Activated CD4-positive, alpha-beta T cell treated with anti-CD3 and anti-CD28 coated beads, Interleukin-2, amount 50 U/mL, for 48 hours (primary cell): ENCODE results near the gene EIPR1.
"Not testable (repeated sequence)": the region's sequence is repeated elsewhere in the genome, so short reads cannot be mapped to it uniquely, and the experiment has no call there.

ENCODE experiments used
- DNase-seq, 2 experiments: peaks; one replicate each; pipeline ENCODE4 v3.0.0-alpha.2; 2020

Gene EIPR1

DNA sequence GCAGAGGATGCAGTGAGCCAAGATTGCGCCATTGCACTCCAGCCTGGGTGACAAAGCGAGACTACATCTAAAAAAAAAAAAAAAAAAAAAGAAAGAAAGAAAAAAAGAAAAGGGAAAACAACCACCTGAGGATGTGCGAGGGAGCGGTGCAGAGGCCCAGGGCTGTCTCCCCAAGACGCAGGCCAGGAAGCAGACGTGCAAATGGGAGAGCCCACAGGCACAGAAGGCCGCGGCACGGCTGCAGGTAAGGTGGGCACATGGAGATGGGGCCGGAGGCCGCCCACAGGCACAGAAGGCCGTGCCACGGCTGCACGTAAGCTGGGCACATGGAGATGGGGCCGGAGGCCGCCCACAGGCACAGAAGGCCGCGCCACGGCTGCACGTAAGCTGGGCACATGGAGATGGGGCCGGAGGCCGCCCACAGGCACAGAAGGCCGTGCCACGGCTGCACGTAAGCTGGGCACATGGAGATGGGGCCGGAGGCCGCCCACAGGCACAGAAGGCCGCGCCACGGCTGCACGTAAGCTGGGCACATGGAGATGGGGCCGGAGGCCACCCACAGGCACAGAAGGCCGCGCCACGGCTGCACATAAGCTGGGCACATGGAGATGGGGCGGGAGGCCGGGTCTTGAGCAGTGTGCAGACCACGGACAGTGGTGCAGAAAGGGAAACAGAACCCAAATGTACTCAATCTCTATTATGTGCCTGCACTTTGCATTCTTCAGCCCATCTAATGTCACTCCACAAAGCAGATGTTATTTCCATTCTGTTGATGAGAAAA is 93.6 kb downstream of the EIPR1 start:
- not testable (repeated sequence) for DNase-seq

DNA sequence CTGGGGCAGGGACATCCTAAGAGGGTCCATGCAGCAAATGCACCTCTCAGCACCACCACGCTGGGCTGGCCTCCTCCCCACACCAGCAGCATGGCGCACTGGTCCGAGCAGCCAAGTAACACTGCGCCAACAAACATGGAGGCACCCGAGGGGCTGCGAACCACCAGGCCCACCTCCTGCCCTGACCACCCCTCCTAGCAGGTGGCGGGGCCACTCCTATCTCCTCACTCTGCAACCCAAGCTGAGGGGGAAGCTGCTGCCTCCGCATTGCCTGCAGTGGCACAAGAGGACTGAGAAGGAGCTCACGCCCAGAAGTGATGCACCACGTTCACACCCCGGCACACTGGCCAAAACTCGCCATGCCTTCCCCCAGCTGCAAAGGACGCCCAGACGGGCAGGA is 94.4 kb downstream of the EIPR1 start:
- no peak for DNase-seq

GRCh38 chr2:3282056-3282998 is 95.3 kb downstream of the EIPR1 start:
- no peak for DNase-seq

- no peak for DNase-seq
Observed at GRCh38 chr2:3280683-3281520, 96.7 kb downstream of the EIPR1 start.

DNA sequence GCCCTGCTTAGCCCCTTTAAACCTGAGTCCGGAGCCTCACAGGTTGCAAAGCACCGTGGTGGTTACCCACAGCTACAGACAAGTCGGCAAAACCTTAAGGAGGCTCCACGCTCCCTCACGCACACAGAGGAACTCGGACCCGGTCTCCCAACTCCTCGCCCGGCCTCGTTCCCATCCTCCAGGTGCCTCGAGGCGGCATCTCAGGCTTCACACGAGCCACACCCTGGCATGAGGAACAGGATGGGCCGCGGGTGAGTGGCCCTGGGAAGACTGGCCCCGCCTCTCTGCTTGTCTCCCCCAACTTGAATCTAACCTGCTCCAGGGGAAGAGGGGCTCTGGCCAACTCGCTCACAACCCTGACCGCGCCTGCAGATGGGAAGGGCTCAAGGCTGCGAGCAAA is 97.4 kb downstream of the EIPR1 start:
- no peak for DNase-seq

DNA sequence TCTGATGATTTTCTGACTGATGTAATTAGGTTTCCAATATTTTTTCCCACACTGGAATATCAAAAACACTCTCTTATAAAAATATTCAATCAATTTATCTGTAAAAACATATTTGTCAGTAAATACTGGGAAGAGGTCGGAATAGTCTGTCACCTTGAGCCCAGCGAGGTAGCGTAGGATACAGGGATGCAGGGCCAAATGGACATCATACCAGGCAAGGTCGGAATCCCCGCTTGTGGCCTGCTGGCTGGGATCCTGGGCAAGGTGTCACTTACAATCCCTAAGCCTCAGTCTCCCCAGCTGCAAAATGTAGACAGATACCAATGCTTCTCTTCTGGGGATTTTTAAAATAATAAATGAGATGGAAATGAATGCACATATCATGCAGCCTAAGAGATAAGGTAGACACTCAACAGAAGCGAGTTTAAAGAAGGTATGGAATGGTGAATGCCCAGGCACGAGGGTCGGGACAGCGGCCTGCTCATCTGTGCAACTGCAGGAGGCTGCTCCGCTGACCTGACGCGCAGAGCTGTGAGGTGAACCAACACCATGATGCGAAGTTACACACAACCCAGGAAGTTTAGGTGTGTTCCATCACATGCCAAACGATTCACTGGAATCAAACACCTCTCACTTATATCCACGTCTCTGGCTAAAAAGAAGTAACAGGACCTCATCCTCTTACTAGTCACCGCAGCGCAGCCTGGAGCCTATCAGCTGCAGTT is 98.2 kb downstream of the EIPR1 start:
- DNase-seq: no peak

GRCh38 chr2:3278521-3279218 is 98.9 kb downstream of the EIPR1 start:
- DNase-seq: no peak

GRCh38 chr2:3277748-3278520 is 99.7 kb downstream of the EIPR1 start:
- DNase-seq: no peak

DNA sequence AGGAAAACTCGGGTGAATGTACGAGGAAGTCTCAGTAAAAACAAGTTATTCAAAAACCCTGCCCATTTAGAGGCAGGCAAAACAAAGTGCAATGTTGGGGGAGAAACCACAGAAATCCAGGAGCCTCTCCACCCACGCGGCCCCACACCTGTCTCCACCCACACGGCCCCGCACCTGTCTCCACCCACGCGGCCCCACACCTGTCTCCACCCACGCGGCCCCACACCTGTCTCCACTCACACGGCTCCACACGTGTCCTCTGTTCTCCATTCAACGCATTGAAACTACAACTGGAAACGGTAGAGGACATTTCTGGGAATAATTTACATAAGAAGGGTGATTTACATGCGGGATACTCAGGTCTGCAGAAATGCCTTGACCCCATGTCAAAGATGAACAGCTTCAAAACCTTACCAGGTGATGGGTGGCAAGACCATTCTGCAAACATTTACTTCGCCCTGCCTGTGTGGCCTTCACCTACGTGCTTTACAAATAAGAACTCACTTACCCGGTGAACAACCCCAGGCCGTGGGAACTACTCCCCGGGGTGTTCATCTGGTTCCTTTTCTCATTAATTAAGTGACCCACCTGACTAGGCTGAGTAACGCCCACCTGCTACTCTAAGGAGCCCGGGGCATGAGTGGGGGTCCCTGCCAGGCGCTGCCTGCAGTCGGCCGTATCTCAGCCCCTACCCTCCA is 100.4 kb downstream of the EIPR1 start:
- no peak for DNase-seq

DNA sequence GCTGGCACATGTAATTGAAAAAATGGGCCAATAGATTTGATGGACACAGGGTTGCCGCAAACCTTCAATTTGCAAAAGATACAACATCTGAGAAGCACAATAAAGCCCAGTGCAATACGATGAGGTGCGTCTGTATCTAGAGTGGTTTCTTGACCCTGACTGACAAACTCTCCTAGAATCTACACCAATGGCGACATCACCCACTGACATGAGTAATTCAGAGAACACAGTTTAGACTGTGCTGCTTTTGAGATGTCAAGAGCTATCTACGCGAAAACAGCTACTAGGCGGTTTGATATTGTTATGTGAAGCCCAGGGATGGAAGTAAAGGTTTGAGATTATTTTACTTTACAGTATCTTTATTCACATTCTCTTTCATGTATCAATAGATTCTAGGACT is 104.9 kb downstream of the EIPR1 start:
- no peak for DNase-seq

GRCh38 chr2:3270095-3270478 is 107.5 kb downstream of the EIPR1 start:
- no peak for DNase-seq

- DNase-seq: no peak
Observed at GRCh38 chr2:3269425-3270094, 108.1 kb downstream of the EIPR1 start.

- DNase-seq: no peak
Observed at GRCh38 chr2:3268705-3269029, 109.0 kb downstream of the EIPR1 start.

DNA sequence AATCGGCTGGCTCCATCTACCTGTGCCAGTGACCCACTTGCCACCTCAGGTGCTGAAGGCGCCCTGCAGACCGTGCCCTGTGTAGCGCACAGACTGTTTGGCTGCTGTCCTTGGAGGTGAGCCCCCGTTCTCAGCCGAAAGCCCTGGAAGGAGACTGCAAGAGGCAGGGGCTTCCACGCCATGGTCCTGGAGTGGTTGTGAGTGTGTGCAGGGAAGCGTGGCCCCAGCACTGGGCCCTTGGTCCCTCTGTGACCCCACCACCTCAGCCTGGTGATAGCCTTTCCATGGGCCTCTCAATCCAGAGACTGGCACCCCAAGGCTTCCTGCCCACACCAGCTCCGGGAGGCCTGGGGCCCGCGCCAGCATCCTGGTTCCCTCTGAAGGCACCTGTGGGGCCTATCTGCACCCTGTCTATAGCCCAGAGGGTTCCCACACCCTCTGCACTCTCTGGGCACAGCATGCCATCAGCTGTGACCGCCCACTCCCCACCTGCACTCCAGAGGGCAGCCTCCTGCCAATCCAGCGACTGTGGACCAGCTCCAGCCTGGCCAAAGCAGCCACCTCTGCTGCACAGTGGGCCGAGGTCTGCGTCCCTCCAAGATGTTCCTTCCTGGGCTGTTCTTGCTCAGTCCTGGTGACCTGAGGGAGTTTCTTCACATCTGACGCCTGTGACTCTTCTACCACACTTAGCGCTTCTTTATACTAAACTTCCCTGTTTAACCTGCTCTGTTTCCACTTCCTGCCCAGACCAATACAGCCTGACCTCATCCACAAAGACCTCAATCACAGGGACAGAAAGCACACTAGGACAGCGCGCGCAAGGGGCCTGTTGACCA is 109.5 kb downstream of the EIPR1 start:
- no peak for DNase-seq

DNA sequence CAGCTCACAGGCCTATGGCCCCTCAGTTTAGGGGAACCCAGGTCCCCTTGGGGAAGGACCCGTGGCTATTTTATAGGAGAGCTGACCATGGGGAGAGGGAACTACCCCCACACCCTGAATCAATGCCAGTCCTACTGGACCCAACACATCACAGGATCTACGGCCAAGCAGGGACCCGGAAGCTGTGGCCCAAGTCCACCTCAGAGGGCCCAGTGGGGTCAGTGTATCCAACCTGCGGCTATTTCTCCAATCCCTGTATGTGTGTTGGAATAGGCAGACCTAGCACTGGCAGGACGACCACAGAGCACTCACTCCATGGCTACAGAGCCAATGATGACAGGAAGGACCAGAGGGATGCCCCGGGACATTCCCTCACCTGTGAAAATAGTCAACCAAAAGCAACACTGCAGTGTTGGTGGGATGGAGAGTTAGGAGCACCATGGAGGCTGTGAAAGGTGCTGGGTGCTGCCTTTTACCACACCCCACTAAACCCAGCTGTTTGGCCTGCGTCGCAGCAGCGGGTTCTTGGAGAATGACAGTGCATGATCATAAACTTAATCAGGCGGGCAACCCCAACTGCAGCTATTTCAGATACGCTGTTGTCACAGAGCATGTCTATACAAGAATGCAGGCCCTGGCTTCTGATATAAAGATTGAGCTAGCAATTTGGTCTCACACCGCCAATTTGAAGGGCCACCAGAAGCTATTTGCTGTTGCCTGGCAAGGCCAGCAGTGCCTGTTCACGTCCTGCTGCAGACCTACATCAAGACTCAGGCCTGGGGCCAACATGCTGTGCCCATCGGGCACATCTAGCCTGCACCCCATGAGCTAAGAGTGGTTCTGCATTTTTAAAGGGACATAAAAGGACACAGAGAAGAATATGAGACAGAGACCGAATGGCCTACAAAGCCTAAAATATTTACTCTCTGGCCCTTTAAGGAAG is 110.4 kb downstream of the EIPR1 start:
- DNase-seq: no peak

DNA sequence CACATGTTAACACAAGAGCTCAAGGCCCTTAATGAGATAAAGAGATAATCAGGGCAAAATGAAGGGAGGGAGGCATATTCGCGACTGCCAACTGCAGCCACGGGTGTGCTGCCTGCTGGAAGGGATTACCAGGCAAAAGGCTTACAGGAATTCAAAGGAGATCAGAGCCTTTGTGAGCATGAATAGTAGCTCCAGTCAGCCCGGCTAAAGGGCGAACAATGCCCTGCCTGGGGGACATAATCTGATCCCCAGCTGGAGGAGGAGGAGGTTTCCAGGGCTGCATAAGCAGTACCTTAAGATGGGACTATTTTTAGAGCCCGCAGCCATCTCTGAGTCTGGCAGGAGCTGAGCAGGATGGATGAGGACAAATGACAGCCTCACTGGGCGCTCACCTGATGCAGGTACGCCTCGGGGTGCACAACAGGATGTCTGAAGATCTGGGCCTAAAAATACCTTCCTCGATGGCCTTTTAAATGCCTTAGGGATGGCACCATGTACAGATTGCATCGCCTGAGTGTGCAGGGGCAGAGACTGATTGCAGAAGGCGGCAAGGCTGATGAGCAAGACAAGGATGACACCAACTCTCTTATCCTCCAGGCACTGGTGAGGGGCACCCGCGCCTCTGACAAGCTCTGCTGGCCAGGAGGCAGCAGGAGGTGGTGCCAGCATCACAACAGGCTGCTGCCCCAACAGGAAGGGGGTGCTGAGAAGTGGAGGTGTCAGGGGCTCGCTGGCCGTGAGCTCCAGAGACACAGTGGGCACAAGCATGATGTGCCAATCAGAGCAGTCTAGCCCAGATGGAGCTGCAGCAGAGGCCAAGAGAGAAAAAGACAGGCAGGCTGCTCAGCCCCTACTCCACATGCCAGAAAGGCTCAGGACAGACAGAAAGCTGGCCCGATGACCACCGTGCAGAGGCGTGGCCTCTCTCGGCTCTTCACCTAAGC is 111.4 kb downstream of the EIPR1 start:
- DNase-seq: no peak

DNA sequence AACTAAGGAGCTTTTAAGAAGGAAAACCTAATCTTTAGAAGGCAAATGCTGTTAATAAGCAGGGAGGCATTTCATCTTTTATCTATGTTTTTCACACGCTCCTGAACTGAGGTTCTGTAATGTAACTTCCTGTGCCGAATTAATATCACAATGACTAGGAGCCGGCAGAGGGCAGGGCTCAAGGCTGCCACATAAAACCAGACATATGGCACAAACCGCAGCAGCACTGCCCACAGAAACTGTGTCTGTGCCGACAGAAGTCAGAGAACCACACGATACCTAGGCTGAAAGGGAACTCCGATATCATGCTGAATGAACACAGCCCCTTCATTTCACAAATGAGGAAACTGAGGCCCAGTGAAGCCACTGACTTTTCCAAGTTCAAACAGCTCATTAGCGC is 112.1 kb downstream of the EIPR1 start:
- DNase-seq: no peak
